Lower lobe of right lung (tissue), 2 donors: ENCODE data around the gene RSBN1L. TPM values are rescaled to one million over a fixed set of nuclear protein-coding genes. Genes with fewer than 3 reads are reported as not detected.
"Not testable (repeated sequence)": the region's sequence is repeated elsewhere in the genome, so short reads cannot be mapped to it uniquely, and the experiment has no call there.

ENCODE experiments used
- ATAC-seq, 2 donors: fragments of 200-7000 bp; cut with Tn5 transposase; one replicate each; pipeline ENCODE4 v1.9.1; 2020 to 2022; ENCODE audit warnings: mild to moderate bottlenecking in 2 of 2, moderate library complexity in 2 of 2
- DNase-seq: peaks from one replicate; pipeline ENCODE4 v3.0.0-alpha.2; 2020
- H3K27ac ChIP-seq: fragments of 200-600 bp; one replicate; pipeline ENCODE4 v1.8.0; 2022
- H3K27me3 ChIP-seq: fragments of 200-600 bp; one replicate; pipeline ENCODE4 v1.8.0; 2022; ENCODE audit warnings: low read depth
- H3K36me3 ChIP-seq: fragments of 200-600 bp; one replicate; pipeline ENCODE4 v1.8.0; 2022; ENCODE audit warnings: mild to moderate bottlenecking
- H3K4me1 ChIP-seq: fragments of 200-600 bp; one replicate; pipeline ENCODE4 v1.8.0; 2022
- H3K4me3 ChIP-seq: fragments of 200-600 bp; one replicate; pipeline ENCODE4 v1.8.0; 2022; ENCODE audit warnings: mild to moderate bottlenecking
- H3K9me3 ChIP-seq: fragments of 200-600 bp; one replicate; pipeline ENCODE4 v1.8.0; 2022
- CTCF ChIP-seq: fragments of 200-600 bp; IDR thresholded peaks from one replicate; pipeline ENCODE4 v1.8.0; 2022; ENCODE audit warnings: antibody characterized with exemption, mild to moderate bottlenecking
- intact Hi-C: fragments of 100-400 bp; cut with DNase I; formaldehyde crosslinking; loops from one replicate; pipeline ENCODE4 v1.11.0; 2022
- long read RNA-seq: library from polyadenylated mRNA; unstranded; transcript quantifications from one replicate; pipeline ENCODE4 v2.0.0, GENCODE V29; 2021
- total RNA-seq: library from RNA; stranded (reverse); fragmentation: NEBNext Ultra II Directional; extraction: Animal tissue kit (Norgen Biotek cat#: 25700); gene quantifications from one replicate; pipeline ENCODE4 v1.2.1, GENCODE V29; 2021
- donor health status: DM: no; HTN: yes; CAD: no; lungs with severe emphysema.

The RSBN1L gene
- 26.8 TPM for total RNA-seq
- long read RNA-seq, full-length matches to known transcripts: 2 of 41 reads
- long read RNA-seq, partial matches to known transcripts: 36 of 41 reads
- long read RNA-seq, other reads (novel, unspliced or antisense): 3 of 41 reads

- peak; percentile 98 to 100 for ATAC-seq
- peaks cover 56% of the 10 kb centered on the region for H3K4me1 ChIP-seq
- intact Hi-C loops: no loop called here
These were observed at the start of gene RSBN1L for GRCh38 chr7:77696057-77696642. RSBN1L (plus strand) TSS chr7:77696459; CDS start chr7:77696470, 11 bp downstream.

DNA sequence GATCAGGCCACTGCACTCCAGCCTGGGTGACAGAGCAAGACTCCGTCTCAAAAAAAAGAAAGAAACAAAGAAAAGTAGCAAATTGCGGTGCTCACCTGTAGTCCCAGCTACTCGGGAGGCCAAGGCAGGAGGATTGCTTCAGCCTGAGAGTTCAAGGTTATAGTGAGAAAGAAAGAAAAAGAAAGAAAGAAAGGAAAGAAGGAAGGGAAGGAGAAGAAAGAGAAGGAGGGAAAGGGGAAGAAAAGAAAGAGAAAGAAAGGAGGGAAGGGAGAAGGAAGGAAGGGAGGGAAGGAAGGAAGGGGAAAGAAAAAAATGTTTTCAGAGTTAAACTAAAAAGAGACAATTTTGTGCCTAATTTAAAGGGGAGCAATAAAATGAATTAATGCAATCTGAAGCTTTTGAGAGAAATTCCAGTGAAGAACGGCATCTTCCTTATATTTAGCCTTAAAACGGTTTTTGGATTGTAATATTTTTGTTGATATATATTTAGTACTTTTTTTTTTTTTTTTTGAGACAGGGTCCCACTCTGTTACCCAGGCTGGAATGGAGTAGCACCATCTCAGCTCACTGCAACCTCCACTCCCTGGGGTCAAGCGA lies 47.4 kb upstream of the RSBN1L start:
- DNase-seq (no peak), ATAC-seq (no peak)
- H3K4me3 ChIP-seq: no peak overlapping the region
- peaks cover 55% of the 10 kb centered on the region for H3K36me3 ChIP-seq
- no peak overlapping the region for H3K27ac ChIP-seq
- no peaks in the 10 kb centered on the region for H3K9me3 ChIP-seq
- no peak for TF ChIP-seq CTCF
- H3K27me3 ChIP-seq: no peaks in the 10 kb centered on the region
- H3K4me1 ChIP-seq: no peaks in the 10 kb centered on the region
- intact Hi-C loops: no loop called here

More at GRCh38 chr7:77696057-77696642, at the start of gene RSBN1L:
- H3K27me3 ChIP-seq: no peaks in the 10 kb centered on the region
- H3K9me3 ChIP-seq: no peaks in the 10 kb centered on the region
- no peaks in the 10 kb centered on the region for H3K36me3 ChIP-seq
- TF ChIP-seq CTCF: peak; percentile 46
- peak within 1 kb of the TSS; percentile 97 for H3K27ac ChIP-seq
- peak; percentile 98 for DNase-seq
- peak within 1 kb of the TSS; percentile 98 for H3K4me3 ChIP-seq

GRCh38 chr7:77649716-77650349 lies 46.4 kb upstream of the RSBN1L start:
- intact Hi-C loops: loop anchor here (10.0 kb wide), 1 partner anchor 105 kb away; no protein-coding TSS in a partner anchor
- H3K36me3 ChIP-seq: peaks cover 53% of the 10 kb centered on the region
- H3K4me3 ChIP-seq: no peak overlapping the region
- ATAC-seq (no peak), DNase-seq (no peak)
- H3K27me3 ChIP-seq: no peaks in the 10 kb centered on the region
- no peaks in the 10 kb centered on the region for H3K4me1 ChIP-seq
- no peaks in the 10 kb centered on the region for H3K9me3 ChIP-seq
- no peak overlapping the region for H3K27ac ChIP-seq
- TF ChIP-seq CTCF: no peak

DNA sequence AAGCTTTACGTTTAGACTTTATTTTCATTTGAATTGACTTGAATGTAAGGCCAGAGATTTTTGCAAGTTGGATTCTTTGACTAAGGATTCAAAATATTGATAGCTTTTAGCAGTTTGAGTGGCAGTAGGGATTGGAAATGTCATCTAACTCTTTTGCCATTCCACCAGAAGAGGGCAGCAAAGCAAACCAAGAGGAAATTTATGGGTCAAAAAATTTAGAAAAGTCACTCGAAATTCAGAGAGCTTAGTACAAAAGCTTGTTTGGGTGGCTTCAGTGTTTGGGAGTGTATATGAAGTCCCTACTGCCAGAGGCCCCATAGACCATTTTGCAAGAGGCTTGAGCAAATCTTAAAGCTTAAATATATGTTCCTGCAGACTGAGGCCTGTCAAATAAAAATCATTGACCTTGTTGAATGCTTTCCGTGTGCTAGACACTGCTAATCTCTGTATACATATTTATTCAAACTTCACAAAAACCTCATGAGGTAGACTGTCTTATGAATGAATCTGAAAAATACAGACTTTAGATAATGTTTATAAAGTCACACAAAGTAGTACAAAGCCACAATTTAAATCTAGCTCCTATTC lies 44.6 kb upstream of the RSBN1L start:
- ATAC-seq: no peak
- peak; percentile 73 for TF ChIP-seq CTCF
- Histone ChIP-seq H3K9me3 (no peaks in the 10 kb centered on the region), H3K36me3 (peaks cover 51% of the 10 kb centered on the region), H3K4me3 (no peak overlapping the region), H3K27ac (no peak overlapping the region), H3K27me3 (no peaks in the 10 kb centered on the region), H3K4me1 (no peaks in the 10 kb centered on the region)
- no peak for DNase-seq
- intact Hi-C loops: loop anchor here (10.0 kb wide), 1 partner anchor 103 kb away; no protein-coding TSS in a partner anchor

- intact Hi-C loops: loop anchor here (10.0 kb wide), 1 partner anchor 102 kb away; no protein-coding TSS in a partner anchor
These were observed 43.4 kb upstream of the RSBN1L start for GRCh38 chr7:77652826-77653225.

More at GRCh38 chr7:77652826-77653225, 43.4 kb upstream of the RSBN1L start:
- ATAC-seq, H3K4me3 ChIP-seq, H3K9me3 ChIP-seq, H3K27ac ChIP-seq, DNase-seq, H3K27me3 ChIP-seq, H3K4me1 ChIP-seq: not testable (repeated sequence)
- H3K36me3 ChIP-seq: peaks cover 47% of the 10 kb centered on the region
